Lower lobe of right lung (tissue), 2 donors: ENCODE data around the gene CPNE1. TPM values are rescaled to one million over a fixed set of nuclear protein-coding genes. Genes with fewer than 3 reads are reported as not detected.

Source experiments
- ATAC-seq, 2 donors: fragments of 200-7000 bp; cut with Tn5 transposase; one replicate each; pipeline ENCODE4 v1.9.1; 2020 to 2022; ENCODE audit warnings: mild to moderate bottlenecking in 2 of 2, moderate library complexity in 2 of 2
- DNase-seq: peaks from one replicate; pipeline ENCODE4 v3.0.0-alpha.2; 2020
- H3K27ac ChIP-seq: fragments of 200-600 bp; one replicate; pipeline ENCODE4 v1.8.0; 2022
- H3K27me3 ChIP-seq: fragments of 200-600 bp; one replicate; pipeline ENCODE4 v1.8.0; 2022; ENCODE audit warnings: low read depth
- H3K36me3 ChIP-seq: fragments of 200-600 bp; one replicate; pipeline ENCODE4 v1.8.0; 2022; ENCODE audit warnings: mild to moderate bottlenecking
- H3K4me1 ChIP-seq: fragments of 200-600 bp; one replicate; pipeline ENCODE4 v1.8.0; 2022
- H3K4me3 ChIP-seq: fragments of 200-600 bp; one replicate; pipeline ENCODE4 v1.8.0; 2022; ENCODE audit warnings: mild to moderate bottlenecking
- H3K9me3 ChIP-seq: fragments of 200-600 bp; one replicate; pipeline ENCODE4 v1.8.0; 2022
- intact Hi-C: fragments of 100-400 bp; cut with DNase I; formaldehyde crosslinking; loops from one replicate; pipeline ENCODE4 v1.11.0; 2022
- total RNA-seq: library from RNA; stranded (reverse); fragmentation: NEBNext Ultra II Directional; extraction: Animal tissue kit (Norgen Biotek cat#: 25700); gene quantifications from one replicate; pipeline ENCODE4 v1.2.1, GENCODE V29; 2021
- TF ChIP-seq, protein P1 (sequence below): fragments of 200-600 bp; IDR thresholded peaks from one replicate; pipeline ENCODE4 v1.8.0; 2022; ENCODE audit warnings: antibody characterized with exemption, mild to moderate bottlenecking
- donor health status: DM: no; HTN: yes; CAD: no; lungs with severe emphysema.

The CPNE1 gene
- total RNA-seq, 1 donor from 2014 or later = 154 TPM

DNA sequence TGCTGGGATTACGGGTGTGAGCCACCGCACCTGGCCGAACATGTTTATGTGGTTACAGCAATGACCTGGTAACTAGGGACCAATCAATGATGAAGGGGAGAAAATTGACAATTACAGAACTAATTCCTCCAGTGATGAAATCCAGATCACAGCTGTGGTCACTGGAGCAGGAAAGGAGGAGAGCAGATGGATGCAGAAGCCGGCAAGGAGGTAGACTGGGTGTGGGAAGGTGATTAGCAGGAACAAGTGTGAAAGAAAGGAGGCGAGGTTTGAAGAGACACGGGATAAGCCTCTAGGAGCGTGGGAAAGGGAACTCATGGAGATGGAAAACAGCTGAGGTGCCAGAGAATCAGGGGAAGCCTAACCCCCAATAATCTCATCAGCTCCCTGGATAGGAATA lies 66.2 kb downstream of the CPNE1 start:
- Histone ChIP-seq H3K4me3 (no peak overlapping the region), H3K9me3 (no peaks in the 10 kb centered on the region), H3K4me1 (peaks cover 20% of the 10 kb centered on the region), H3K27me3 (peaks cover 28% of the 10 kb centered on the region), H3K27ac (no peak overlapping the region), H3K36me3 (no peaks in the 10 kb centered on the region)
- no peak for DNase-seq
- no peak for ATAC-seq
- TF ChIP-seq, protein P1, sequence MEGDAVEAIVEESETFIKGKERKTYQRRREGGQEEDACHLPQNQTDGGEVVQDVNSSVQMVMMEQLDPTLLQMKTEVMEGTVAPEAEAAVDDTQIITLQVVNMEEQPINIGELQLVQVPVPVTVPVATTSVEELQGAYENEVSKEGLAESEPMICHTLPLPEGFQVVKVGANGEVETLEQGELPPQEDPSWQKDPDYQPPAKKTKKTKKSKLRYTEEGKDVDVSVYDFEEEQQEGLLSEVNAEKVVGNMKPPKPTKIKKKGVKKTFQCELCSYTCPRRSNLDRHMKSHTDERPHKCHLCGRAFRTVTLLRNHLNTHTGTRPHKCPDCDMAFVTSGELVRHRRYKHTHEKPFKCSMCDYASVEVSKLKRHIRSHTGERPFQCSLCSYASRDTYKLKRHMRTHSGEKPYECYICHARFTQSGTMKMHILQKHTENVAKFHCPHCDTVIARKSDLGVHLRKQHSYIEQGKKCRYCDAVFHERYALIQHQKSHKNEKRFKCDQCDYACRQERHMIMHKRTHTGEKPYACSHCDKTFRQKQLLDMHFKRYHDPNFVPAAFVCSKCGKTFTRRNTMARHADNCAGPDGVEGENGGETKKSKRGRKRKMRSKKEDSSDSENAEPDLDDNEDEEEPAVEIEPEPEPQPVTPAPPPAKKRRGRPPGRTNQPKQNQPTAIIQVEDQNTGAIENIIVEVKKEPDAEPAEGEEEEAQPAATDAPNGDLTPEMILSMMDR = no peak
- intact Hi-C loops = no loop called here

DNA sequence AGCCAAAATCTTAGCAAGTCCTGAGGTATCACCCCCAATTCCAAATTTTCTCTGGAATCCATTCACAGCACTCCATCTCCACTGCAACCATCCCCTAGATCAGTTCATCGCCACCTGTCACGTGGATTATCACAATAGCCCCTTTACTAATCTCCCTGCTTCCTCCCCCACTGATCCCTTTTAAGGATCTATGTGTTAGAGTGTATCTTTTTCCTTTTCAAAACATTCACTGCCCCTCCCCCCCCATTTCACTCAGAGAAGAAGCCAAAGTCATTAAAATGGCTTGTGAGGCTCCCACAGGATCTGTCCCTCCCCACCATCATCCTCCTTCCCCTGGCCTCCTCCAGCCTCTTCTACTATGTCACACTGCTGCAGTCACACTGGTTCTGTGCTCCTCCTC lies 67.5 kb downstream of the CPNE1 start:
- TF ChIP-seq, protein P1 = no peak
- H3K27ac ChIP-seq = no peak overlapping the region
- ATAC-seq = no peak

DNA sequence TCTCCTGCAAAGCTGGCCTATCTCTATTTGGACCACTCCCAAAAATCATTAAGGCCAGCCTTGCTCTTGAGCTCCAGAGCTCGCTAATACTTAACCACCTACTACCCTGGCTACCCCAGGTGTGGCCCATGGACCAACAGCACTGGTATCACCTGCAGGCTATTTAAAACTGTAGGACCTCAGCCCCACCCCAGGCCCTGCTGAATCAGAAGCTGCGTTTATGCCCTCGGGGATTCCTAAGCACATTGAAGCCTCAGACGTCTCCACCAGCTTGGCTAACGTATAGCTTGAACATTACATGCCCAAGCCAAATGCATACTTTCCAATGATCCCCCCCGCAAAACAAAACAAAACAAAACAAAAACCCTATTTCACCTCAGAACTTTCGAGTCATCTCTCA lies 68.8 kb downstream of the CPNE1 start:
- DNase-seq (no peak), ATAC-seq (no peak)
- intact Hi-C loops = no loop called here

More for the DNA sequence above, 67.5 kb downstream of the CPNE1 start:
- intact Hi-C loops = no loop called here
- H3K27me3 ChIP-seq = peaks cover 23% of the 10 kb centered on the region
- DNase-seq = no peak
- H3K4me3 ChIP-seq = no peak overlapping the region
- H3K36me3 ChIP-seq = no peaks in the 10 kb centered on the region
- peaks cover 19% of the 10 kb centered on the region for H3K4me1 ChIP-seq
- no peaks in the 10 kb centered on the region for H3K9me3 ChIP-seq

DNA sequence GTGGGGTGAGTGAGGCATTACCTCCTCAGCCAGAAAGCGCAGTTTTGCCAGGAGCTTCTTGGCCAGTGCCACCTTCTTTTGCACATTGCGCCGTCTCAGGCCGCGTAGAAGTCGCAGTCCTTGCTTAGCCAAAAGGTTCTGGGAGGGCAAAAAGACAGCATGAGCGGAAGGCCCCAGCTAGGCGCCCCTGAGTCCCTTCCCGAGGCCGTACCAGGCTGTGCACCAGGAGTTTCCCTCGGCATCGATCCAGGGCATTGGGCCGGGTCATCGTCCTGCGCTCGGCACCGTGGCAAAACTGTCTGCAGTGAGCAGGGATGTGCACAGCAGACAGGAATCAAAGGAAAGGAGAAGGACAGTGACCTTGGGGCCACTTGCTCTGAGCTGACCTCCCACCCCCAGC lies 69.2 kb downstream of the CPNE1 start:
- ATAC-seq = no peak
- intact Hi-C loops = no loop called here
- no peaks in the 10 kb centered on the region for H3K36me3 ChIP-seq
- no peak overlapping the region for H3K27ac ChIP-seq
- peaks cover 2% of the 10 kb centered on the region for H3K4me1 ChIP-seq
- DNase-seq = no peak
- peaks cover 7% of the 10 kb centered on the region for H3K27me3 ChIP-seq
- no peak overlapping the region for H3K4me3 ChIP-seq
- TF ChIP-seq, protein P1 = no peak
- no peaks in the 10 kb centered on the region for H3K9me3 ChIP-seq

More for the DNA sequence above, 68.8 kb downstream of the CPNE1 start:
- H3K9me3 ChIP-seq = no peaks in the 10 kb centered on the region
- peaks cover 6% of the 10 kb centered on the region for H3K4me1 ChIP-seq
- peaks cover 11% of the 10 kb centered on the region for H3K27me3 ChIP-seq
- no peak overlapping the region for H3K4me3 ChIP-seq
- no peak overlapping the region for H3K27ac ChIP-seq
- TF ChIP-seq, protein P1 = no peak
- H3K36me3 ChIP-seq = no peaks in the 10 kb centered on the region

DNA sequence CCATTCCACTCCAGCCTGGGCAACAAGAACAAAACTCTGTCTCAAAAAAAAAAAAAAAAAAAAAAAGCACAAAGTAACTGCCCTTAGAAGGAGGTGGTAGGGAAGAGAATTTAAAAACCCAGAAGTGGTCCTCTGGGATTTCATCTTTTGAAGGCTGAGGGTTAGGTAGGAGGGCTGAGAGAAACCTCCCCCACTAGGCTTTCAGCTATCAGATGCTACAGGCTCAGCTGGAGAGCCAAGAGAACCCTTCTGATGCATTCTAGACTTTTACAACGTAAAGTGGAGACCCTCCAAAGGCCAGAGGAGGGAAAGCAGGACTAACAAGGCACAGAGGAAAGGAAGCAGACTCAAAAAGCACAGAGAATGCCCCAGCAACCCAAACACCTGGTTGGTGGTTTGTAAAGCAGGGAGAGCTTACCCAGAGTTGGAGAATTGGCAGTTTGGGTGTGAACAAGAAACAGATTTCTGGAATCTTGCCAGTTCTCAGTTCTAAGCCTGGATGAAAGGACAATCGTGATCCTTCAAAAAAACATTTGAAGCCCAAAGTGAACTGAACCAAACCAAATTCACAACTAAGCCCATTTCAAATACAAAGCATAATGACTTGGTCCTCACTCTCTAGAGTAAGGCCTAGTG lies 72.2 kb downstream of the CPNE1 start:
- Histone ChIP-seq H3K27ac (no peak overlapping the region), H3K9me3 (no peaks in the 10 kb centered on the region), H3K27me3 (no peaks in the 10 kb centered on the region), H3K4me3 (no peak overlapping the region), H3K4me1 (no peaks in the 10 kb centered on the region), H3K36me3 (no peaks in the 10 kb centered on the region)
- ATAC-seq = no peak
- TF ChIP-seq, protein P1 = no peak
- intact Hi-C loops = no loop called here
- DNase-seq = no peak
